SK-N-SH (cell line): Measurements from ENCODE around the gene DGKE.

ENCODE experiments used
- EZH2phosphoT487 ChIP-seq: fragments of 200-600 bp; sonication (generic); IDR thresholded peaks from 2 replicates; pipeline ENCODE4 v1.6.1; 2017; ENCODE audit warnings: low read depth, mixed run types, mild to moderate bottlenecking, antibody characterized with exemption, moderate library complexity, borderline replicate concordance
- NFIC ChIP-seq: IDR thresholded peaks from 2 replicates; pipeline ENCODE4 v1.4.0; 2012; ENCODE audit warnings: borderline replicate concordance
- POLR2AphosphoS5 ChIP-seq: IDR thresholded peaks from 2 replicates; pipeline ENCODE4 v1.6.1; 2012; ENCODE audit warnings: low read depth, low read length

DNA sequence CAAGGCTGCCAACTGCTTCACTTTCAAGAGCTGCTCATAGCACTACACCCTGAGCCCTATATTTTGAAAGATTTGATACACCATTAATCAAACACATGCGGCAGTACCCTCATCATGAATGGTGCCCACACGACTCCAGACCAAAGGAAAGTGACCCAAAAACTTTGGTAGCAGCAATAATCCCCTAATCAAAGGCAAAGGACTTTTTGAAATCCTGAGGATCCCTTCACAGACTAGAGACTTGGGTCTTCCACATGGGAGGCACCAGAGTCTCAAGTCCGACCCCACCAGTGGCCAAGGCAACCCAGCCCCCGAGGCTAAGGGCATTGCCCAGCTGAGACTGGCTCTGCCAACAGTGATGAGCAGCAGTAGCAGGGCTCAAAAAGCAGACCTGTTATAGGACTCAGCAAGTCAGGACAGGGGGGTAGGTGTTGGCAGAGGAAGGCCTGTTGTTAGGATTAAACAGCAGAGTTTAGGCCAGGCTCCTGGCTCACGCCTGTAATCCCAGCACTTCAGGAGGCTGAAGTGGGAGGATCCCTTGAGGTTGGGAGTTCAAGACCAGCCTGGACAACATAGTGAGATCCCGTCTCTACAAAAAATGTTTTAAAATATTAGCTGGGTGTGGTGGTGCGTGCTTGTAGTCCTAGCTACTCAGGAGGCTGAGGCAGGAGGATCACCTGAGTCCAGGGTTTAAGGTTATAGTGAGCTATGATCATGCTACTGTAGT, 76.7 kb downstream of the DGKE start:
- TF ChIP-seq EZH2phosphoT487, result no peak
- TF ChIP-seq NFIC, result no peak
- TF ChIP-seq POLR2AphosphoS5, result no peak
